ENCODE results near the gene NEURL1B. TPM values are rescaled to one million over a fixed set of nuclear protein-coding genes. Genes with fewer than 3 reads are reported as not detected.
"Not testable (repeated sequence)": the region's sequence is repeated elsewhere in the genome, so short reads cannot be mapped to it uniquely, and the experiment has no call there.

NEURL1B gene
- total RNA-seq, 4 donors from 2014 or later: 21.7 to 59.9 (median 41.5) TPM

GRCh38 chr5:172676914-172677475, 35.9 kb downstream of the NEURL1B start:
- Histone ChIP-seq H3K27ac (peak overlapping the region in 2 of 4 donors; percentile 36 to 42), H3K4me1 (peaks cover 0 to 73% (median 15%) of the 10 kb centered on the region in 3 donors), H3K36me3 (peaks cover 0 to 56% of the 10 kb centered on the region in 2 donors), H3K9me3 (no peaks in the 10 kb centered on the region), H3K27me3 (no peaks in the 10 kb centered on the region), H3K4me3 (no peak overlapping the region)
- TF ChIP-seq EP300 (IDR thresholded peaks at IDR 0.05) (no peak), POLR2A (IDR thresholded peaks at IDR 0.05) (no peak), CTCF (IDR thresholded peaks at IDR 0.05) (no peak), POLR2AphosphoS5 (IDR thresholded peaks at IDR 0.05) (no peak)
- ATAC-seq: no peak
- WGBS, 2 donors (ENCODE audit: low coverage in 1 of 2): 62 to 63% methylated on average over 3 of the region's 15 CpGs

- 77 to 100% methylated on average over 1 to 5 of the region's 5 CpGs for WGBS, 2 donors (ENCODE audit: low coverage in 1 of 2)
- not testable (repeated sequence) for H3K4me3 ChIP-seq, H3K9me3 ChIP-seq, H3K27me3 ChIP-seq, ATAC-seq
- Histone ChIP-seq H3K4me1 (peaks cover 0 to 66% (median 15%) of the 10 kb centered on the region in 3 donors), H3K36me3 (peaks cover 0 to 53% of the 10 kb centered on the region in 2 donors), H3K27ac (peak overlapping the region in 3 of 4 donors; percentile 51 to 64 (median 59))
These were observed 37.4 kb downstream of the NEURL1B start for GRCh38 chr5:172678362-172678874.

- Histone ChIP-seq H3K27ac (peak overlapping the region in 3 of 4 donors; percentile 51 to 64 (median 59)), H3K4me1 (peaks cover 0 to 68% (median 15%) of the 10 kb centered on the region in 3 donors), H3K4me3 (no peak overlapping the region), H3K27me3 (no peaks in the 10 kb centered on the region), H3K9me3 (no peaks in the 10 kb centered on the region), H3K36me3 (peaks cover 0 to 53% of the 10 kb centered on the region in 2 donors)
- TF ChIP-seq EP300 (IDR thresholded peaks at IDR 0.05) (no peak), CTCF (IDR thresholded peaks at IDR 0.05) (no peak), POLR2A (IDR thresholded peaks at IDR 0.05) (no peak), POLR2AphosphoS5 (IDR thresholded peaks at IDR 0.05) (no peak)
- 18% methylated on average over 3 of the region's 7 CpGs; no CpG with 5 or more reads in 1 of the 2 donors for whole genome bisulfite sequencing, 2 donors (ENCODE audit: low coverage in 1 of 2)
- peak; percentile 73 for ATAC-seq
These were observed 37.8 kb downstream of the NEURL1B start for GRCh38 chr5:172678902-172679301.

- Histone ChIP-seq H3K27me3 (no peaks in the 10 kb centered on the region), H3K9me3 (no peaks in the 10 kb centered on the region), H3K27ac (peak overlapping the region in 3 of 4 donors; percentile 51 to 64 (median 59)), H3K4me1 (peaks cover 0 to 66% (median 15%) of the 10 kb centered on the region in 3 donors), H3K4me3 (no peak overlapping the region), H3K36me3 (peaks cover 0 to 53% of the 10 kb centered on the region in 2 donors)
- ATAC-seq: no peak
- 68 to 75% methylated on average over 5 to 8 of the region's 8 CpGs for WGBS, 2 donors (ENCODE audit: low coverage in 1 of 2)
- TF ChIP-seq POLR2A (IDR thresholded peaks at IDR 0.05) (no peak), EP300 (IDR thresholded peaks at IDR 0.05) (no peak), POLR2AphosphoS5 (IDR thresholded peaks at IDR 0.05) (no peak)
These were observed 38.7 kb downstream of the NEURL1B start for GRCh38 chr5:172679628-172680212.

- Histone ChIP-seq H3K36me3 (peaks cover 0 to 45% of the 10 kb centered on the region in 2 donors), H3K27me3 (no peaks in the 10 kb centered on the region), H3K27ac (no peak overlapping the region), H3K4me3 (no peak overlapping the region), H3K4me1 (peaks cover 0 to 61% (median 15%) of the 10 kb centered on the region in 3 donors), H3K9me3 (no peaks in the 10 kb centered on the region)
- 60 to 87% methylated on average over 4 to 5 of the region's 5 CpGs for WGBS, 2 donors (ENCODE audit: low coverage in 1 of 2)
- TF ChIP-seq POLR2A (IDR thresholded peaks at IDR 0.05): no peak
- TF ChIP-seq CTCF (IDR thresholded peaks at IDR 0.05): no peak
- no peak for TF ChIP-seq POLR2AphosphoS5 (IDR thresholded peaks at IDR 0.05)
- no peak for TF ChIP-seq EP300 (IDR thresholded peaks at IDR 0.05)
- ATAC-seq: no peak
These were observed 39.9 kb downstream of the NEURL1B start for GRCh38 chr5:172680921-172681320.

Data from gastroesophageal sphincter (tissue), 4 donors.